Measurements from ENCODE around the gene SIRT4.

DNA sequence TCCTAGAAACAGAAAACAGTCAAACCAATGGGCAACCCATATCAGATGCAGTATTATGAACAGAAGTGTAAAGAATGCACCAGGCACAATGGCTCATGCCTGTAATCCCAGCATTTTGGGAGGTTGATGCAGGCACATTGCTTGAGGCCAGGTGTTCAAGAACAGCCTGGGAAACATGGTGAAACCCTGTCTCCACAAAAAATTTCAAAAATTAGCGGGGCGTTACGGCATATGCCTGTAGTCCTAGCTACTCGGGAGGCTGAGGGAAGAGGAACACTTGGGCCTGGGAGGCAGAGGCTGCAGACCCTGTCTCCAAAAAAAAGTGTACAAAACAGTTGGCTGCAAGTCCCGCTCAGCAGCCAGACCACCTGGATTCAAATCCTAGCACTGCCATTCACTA lies 41.5 kb upstream of the SIRT4 start:
- TF ChIP-seq, protein P1, sequence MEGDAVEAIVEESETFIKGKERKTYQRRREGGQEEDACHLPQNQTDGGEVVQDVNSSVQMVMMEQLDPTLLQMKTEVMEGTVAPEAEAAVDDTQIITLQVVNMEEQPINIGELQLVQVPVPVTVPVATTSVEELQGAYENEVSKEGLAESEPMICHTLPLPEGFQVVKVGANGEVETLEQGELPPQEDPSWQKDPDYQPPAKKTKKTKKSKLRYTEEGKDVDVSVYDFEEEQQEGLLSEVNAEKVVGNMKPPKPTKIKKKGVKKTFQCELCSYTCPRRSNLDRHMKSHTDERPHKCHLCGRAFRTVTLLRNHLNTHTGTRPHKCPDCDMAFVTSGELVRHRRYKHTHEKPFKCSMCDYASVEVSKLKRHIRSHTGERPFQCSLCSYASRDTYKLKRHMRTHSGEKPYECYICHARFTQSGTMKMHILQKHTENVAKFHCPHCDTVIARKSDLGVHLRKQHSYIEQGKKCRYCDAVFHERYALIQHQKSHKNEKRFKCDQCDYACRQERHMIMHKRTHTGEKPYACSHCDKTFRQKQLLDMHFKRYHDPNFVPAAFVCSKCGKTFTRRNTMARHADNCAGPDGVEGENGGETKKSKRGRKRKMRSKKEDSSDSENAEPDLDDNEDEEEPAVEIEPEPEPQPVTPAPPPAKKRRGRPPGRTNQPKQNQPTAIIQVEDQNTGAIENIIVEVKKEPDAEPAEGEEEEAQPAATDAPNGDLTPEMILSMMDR (conservative IDR thresholded peaks at IDR 0.05): no peak
- no peak for TF ChIP-seq EZH2 (IDR thresholded peaks at IDR 0.05; ENCODE audit: low read depth)

All from PC-9 (cell line).